Fibroblast of the aortic adventitia (primary cell): ENCODE data around the gene ZNF48. TPM values are rescaled to one million over a fixed set of nuclear protein-coding genes. Genes with fewer than 3 reads are reported as not detected.

ENCODE experiments used
- DNase-seq: peaks from one replicate; pipeline ENCODE4 v3.0.0-alpha.2; 2010; ENCODE audit warnings: low read depth
- H3K4me3 ChIP-seq: 2 replicates; pipeline ENCODE4 v1.5.1; 2011; ENCODE audit warnings: low read depth, mild to moderate bottlenecking, control low read depth, low read length, moderate library complexity
- CTCF ChIP-seq: IDR thresholded peaks from 2 replicates; pipeline ENCODE4 v1.5.1; 2011; ENCODE audit warnings: mild to moderate bottlenecking, low read length, control low read depth, inconsistent platforms; ENCODE audit not compliant: insufficient read depth
- total RNA-seq: library from RNA; depleted of rRNA; stranded (reverse); fragments of >200 nt; gene quantifications from 2 replicates; pipeline ENCODE4 v1.2.3, GENCODE V29; 2012; ENCODE audit warnings: low replicate concordance

The ZNF48 gene
- total RNA-seq = 2.1 and 5.4 TPM in 2 replicates

DNA sequence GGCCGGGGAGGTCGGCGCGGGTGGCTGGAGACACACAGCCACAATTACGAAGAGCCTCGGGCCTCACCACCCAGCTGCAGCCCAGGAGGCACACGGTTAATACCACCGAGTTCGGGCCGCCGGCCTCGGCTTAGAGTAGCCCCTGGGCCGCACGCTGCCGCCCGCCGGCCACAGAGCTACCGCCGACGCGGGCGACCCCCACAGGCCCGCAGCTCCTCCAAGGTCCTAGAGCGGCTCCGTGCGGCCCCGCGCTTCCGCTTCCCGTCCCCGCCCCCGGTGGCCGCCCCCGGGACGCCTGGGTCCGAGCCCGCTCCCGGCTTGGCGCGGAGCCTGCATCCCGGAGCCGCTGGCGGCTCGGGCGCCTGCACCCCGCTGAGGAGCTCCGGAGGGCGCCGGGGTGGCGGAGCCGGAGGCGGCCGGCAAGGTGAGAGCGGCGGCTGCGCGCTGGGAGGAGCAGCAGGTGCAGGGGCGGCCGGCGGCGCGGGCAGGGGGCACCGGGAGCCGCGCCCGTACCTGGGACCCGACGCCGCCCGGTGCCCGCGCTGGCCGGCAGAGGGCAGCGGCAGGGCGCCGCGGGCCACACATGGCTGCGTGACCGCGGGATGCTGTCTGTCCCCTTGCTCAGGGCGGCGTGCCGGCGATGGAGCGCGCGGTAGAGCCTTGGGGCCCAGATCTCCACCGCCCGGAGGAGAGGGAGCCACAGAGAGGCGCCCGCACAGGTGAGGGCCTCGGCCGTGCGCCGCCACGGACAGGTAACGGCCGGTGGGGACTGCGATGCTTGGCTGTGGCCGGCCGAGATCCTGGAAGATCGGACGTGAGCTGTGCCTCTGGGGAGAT lies at the start of gene ZNF48:
Gene ZNF48, plus strand, starts transcription at position 266 of the 837 bp plus-strand sequence. Its CDS starts 375 bp downstream, at position 641.
- peak; percentile 12 for TF ChIP-seq CTCF
- H3K4me3 ChIP-seq = peak within 1 kb of the TSS; percentile 82
- DNase-seq = peak; percentile 90

GRCh38 chr16:30346286-30346685 lies 48.9 kb upstream of the ZNF48 start:
- no peak overlapping the region for H3K4me3 ChIP-seq
- TF ChIP-seq CTCF = no peak
- no peak for DNase-seq

DNA sequence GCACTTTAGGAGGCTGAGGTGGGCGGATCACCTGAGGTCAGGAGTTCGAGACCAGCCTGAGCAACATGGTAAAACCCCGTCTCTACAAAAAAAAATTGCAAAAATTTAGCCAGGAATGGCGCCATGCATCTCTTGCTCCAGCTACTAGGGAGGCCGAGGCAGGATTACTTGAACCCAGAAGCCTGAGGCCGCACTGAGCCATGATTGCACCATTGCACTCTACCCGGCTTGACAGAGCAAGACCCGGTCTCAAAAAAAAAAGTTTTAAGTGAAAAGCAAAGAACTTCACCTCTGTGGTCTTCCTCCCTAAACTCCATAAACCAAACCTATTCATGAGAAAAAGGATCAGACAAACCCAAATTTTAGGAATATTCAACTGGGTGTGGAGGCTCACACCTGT lies 47.1 kb upstream of the ZNF48 start:
- DNase-seq = no peak
- H3K4me3 ChIP-seq = no peak overlapping the region
- no peak for TF ChIP-seq CTCF

DNA sequence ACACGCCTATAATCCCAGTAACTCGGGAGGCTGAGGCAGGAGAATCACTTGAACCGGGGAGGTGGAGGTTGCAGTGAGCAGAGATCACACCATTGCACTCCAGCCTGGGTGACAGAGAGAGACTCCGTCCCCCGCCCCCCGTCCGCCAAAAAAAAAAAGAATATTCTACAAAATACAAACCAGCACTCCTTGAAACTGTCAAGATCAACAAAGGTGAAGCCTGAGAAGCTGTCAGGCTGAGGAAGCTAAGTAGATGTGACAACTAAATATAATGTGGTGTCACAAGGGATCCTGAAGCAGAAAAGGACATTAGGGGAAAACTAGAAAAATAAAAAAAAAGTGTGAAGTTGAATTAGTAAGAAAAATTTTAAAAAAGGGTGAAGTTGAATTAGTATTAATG lies 46.3 kb upstream of the ZNF48 start:
- no peak for TF ChIP-seq CTCF
- DNase-seq = no peak
- no peak overlapping the region for H3K4me3 ChIP-seq

DNA sequence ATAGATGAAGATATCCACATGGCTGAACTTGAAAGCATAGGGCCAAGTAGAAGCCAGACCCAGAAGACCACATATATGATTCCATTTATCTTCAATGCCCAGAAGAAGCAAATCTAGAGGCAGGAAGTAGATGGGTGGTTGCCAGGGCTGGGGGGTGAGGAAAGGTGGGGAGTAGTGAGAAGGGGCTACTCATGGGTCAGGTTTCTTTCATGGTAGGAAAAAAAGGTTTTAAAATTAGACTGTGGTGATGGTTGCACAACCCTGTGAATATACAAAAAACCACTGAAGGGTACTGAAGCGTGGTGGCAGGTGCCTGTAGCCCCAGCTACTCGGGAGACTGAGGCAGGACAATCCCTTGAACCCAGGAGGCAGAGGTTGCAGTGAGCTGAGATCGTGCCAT lies 45.5 kb upstream of the ZNF48 start:
- H3K4me3 ChIP-seq = no peak overlapping the region
- no peak for DNase-seq
- no peak for TF ChIP-seq CTCF

DNA sequence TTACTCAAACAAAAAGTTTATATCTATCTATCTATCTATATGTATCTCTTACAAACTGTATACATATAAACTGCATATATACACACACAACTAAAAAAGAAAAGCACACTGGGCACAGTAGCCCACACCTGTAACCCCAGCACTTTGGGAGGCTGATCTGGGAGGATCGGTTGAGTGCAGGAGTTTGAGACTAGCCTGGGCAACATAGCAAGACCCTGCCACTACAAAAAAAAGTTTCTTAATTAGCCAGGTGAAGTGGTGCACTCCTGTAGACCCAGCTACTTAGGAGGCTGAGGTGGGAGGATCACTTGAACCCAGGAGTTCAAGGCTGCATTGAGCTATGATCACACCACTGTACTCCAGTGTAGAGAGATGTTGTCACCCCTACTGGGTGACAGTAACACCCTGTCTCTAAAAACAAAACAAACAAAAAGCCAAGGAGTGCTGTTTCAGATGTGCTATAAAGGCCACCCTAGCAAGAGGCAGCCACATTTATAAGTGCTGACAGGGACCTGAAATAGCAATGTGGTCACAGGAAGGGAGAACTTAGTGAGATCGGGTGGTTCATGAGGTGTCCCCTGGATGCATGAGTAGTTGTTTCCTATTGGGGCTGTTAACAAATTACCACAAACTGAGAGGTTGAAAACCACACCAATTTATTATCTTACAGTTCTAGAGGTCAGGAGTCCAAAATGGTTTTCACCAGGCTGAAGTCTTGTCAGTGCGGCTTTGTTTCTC lies 44.9 kb upstream of the ZNF48 start:
- no peak for TF ChIP-seq CTCF
- H3K4me3 ChIP-seq = no peak overlapping the region
- DNase-seq = no peak
